ENCODE data around the gene PLXNA4.

DNA sequence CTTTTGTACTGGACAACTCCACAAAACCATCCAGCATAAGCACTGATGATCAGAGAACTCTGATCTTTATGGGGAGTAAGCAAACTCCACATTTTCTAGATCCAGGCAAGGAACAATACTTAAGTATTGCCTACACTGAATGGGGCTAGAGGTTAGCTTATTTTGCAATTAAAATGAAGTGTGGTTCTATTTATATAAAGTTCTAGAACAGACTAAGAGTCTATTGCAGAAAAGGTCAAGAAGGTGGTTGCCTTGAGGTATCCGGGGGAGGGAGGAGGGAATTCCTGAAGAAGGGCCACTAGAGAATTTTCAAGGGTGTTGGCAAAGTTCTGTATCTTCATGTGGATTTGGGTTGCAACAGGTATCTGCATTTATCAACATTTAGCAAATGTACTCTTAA is 477.9 kb downstream of the PLXNA4 start:
- TF ChIP-seq CTCF (IDR thresholded peaks at IDR 0.05) = no peak
- TF ChIP-seq POLR2AphosphoS5 (IDR thresholded peaks at IDR 0.05) = no peak

All from gastroesophageal sphincter (tissue), 3 donors.